ENCODE data around the gene CMPK1. TPM values are rescaled to one million over a fixed set of nuclear protein-coding genes. Genes with fewer than 3 reads are reported as not detected.

The CMPK1 gene
- total and polyA plus RNA-seq, 2 donors (not counting 3 experiments of a cell fraction or from before 2014, with no cell fraction given) = 16.4 to 79.6 TPM

- CTCF ChIA-PET = interaction anchor here (0.7 to 2.9 kb wide), 23 partner anchors 9 to 392 kb away, joined by 3 to 31 read pairs (median 4); partner anchors contain the start of gene STIL
- BruUV-seq (replicated peaks) = TSS peak; percentile 26
- H3K79me2 ChIP-seq (ENCODE audit: control insufficient read depth, insufficient read depth, low read length) = peaks cover 49% of the 10 kb centered on the region
- dilution Hi-C loops (cut with MboI; ENCODE audit: extremely low pct_ligation_motif_present, low sequenced_read_pairs) (no loop called here), intact Hi-C loops (cut with micrococcal nuclease) (loop anchor here (1.0 to 10.0 kb wide), 2 partner anchors 20 to 619 kb away; partner anchors contain the start of genes EFCAB14 and STIL)
- peaks cover 28% of the 10 kb centered on the region for H3K4me1 ChIP-seq (ENCODE audit: control insufficient read depth, extremely low read depth, insufficient read depth, low read length)
- peak overlapping the region; percentile 85 to 94 (median 89) for H3K4me3 ChIP-seq (replicated peaks in 1 of 3; ENCODE audit: insufficient read depth in 1 of 3, low read depth in 1 of 3, low read length in 3 of 3)
- FAIRE-seq (no peak), DNase-seq (ENCODE audit: low read depth, low spot score) (peak; percentile 78)
- H2AFZ ChIP-seq (ENCODE audit: low read depth, low read length) = peak overlapping the region; percentile 77
- H3K36me3 ChIP-seq (ENCODE audit: control insufficient read depth in 2 of 2, extremely low read depth in 1 of 2, insufficient read depth in 2 of 2, low read length in 2 of 2) = no peaks in the 10 kb centered on the region
- peak overlapping the region; percentile 87 for H3K27ac ChIP-seq (ENCODE audit: insufficient read depth, low read depth, low read length)
- peak; percentile 79 for TF ChIP-seq POLR2AphosphoS5 (IDR thresholded peaks at IDR 0.05; ENCODE audit: insufficient read depth, low read depth, low read length)
- TF ChIP-seq CTCF (IDR thresholded peaks at IDR 0.05; ENCODE audit: extremely low read depth in 1 of 2, insufficient read depth in 1 of 2, low read depth in 1 of 2, low read length in 2 of 2) = peak in 1 of 2 donors; percentile 17
- TF ChIP-seq EZH2 (IDR thresholded peaks at IDR 0.05; ENCODE audit: borderline replicate concordance, low read depth, low read length, severe bottlenecking) = no peak
- peak; percentile 47 for TF ChIP-seq POLR2A (IDR thresholded peaks at IDR 0.05; ENCODE audit: low read depth, low read length)
- H3K4me2 ChIP-seq (ENCODE audit: insufficient read depth, low read length) = peak overlapping the region; percentile 91
- no peaks in the 10 kb centered on the region for H3K9me1 ChIP-seq (replicated peaks; ENCODE audit: control insufficient read depth, extremely low read depth, insufficient read depth, low read length)
- no peaks in the 10 kb centered on the region for H3K9me3 ChIP-seq (replicated peaks; ENCODE audit: control insufficient read depth, insufficient read depth, low read length)
- no peaks in the 10 kb centered on the region for H3K27me3 ChIP-seq (ENCODE audit: control insufficient read depth in 2 of 2, insufficient read depth in 2 of 2, low read length in 2 of 2)
- H3K9ac ChIP-seq (replicated peaks; ENCODE audit: extremely low read depth, insufficient read depth, low read length) = peak overlapping the region; percentile 84
- H4K20me1 ChIP-seq (replicated peaks; ENCODE audit: control insufficient read depth, extremely low read depth, insufficient read depth, low read length) = no peaks in the 10 kb centered on the region
- POLR2A ChIA-PET = interaction anchor here (0.6 to 2.7 kb wide), 6 partner anchors 20 to 199 kb away, joined by 3 to 21 read pairs (median 4); partner anchors contain the start of gene STIL
These were observed 553 bp downstream of the CMPK1 start for GRCh38 chr1:47333922-47334764.
